WTC11 (cell line): ENCODE data around the gene CGB3. TPM values are rescaled to one million over a fixed set of nuclear protein-coding genes. Genes with fewer than 3 reads are reported as not detected.

Source experiments
- ATAC-seq: fragments of 200-7000 bp; cut with Tn5 transposase; 2 replicates; pipeline ENCODE4 v1.10.0; 2021; ENCODE audit warnings: mild to moderate bottlenecking, moderate library complexity
- CTCF ChIA-PET: fragments of 300-600 bp; sonication (Branson Sonifier 250); formaldehyde crosslinking; loops from one replicate; lab custom pipeline; 2021; ENCODE audit warnings: antibody characterized with exemption; lab: Charles Lee
- POLR2A ChIA-PET: fragments of 350-600 bp; sonication (Branson Sonifier 250); formaldehyde crosslinking; loops from one replicate; lab custom pipeline; 2021; ENCODE audit warnings: antibody characterized with exemption; lab: Charles Lee
- DNase-seq: peaks from one replicate; pipeline ENCODE4 v3.0.0; 2021; ENCODE audit warnings: low spot score
- H3K27ac Mint-ChIP-seq: 2 replicates; pipeline ENCODE4 v1.8.0; 2021; ENCODE audit warnings: mixed read lengths
- H3K27me3 Mint-ChIP-seq: 2 replicates; pipeline ENCODE4 v1.8.0; 2021; ENCODE audit warnings: low read depth, mild to moderate bottlenecking, moderate library complexity, mixed read lengths
- H3K36me3 Mint-ChIP-seq: 2 replicates; pipeline ENCODE4 v1.8.0; 2021; ENCODE audit warnings: mixed read lengths
- H3K4me1 Mint-ChIP-seq: 2 replicates; pipeline ENCODE4 v1.8.0; 2022; ENCODE audit warnings: mixed read lengths
- H3K4me3 Mint-ChIP-seq: 2 replicates; pipeline ENCODE4 v1.8.0; 2021; ENCODE audit warnings: mild to moderate bottlenecking, moderate library complexity, mixed read lengths
- H3K9me3 Mint-ChIP-seq: 2 replicates; pipeline ENCODE4 v1.8.0; 2021; ENCODE audit warnings: mixed read lengths
- ATF3 ChIP-seq: sonication (generic); formaldehyde crosslinking; conservative IDR thresholded peaks from 2 replicates; pipeline ENCODE4 v1.8.1; 2022; ENCODE audit warnings: mild to moderate bottlenecking, missing genetic modification reagents
- EMX1 ChIP-seq: fragments of 250-450 bp; sonication (Bioruptor Pico); IDR thresholded peaks from 2 replicates; pipeline ENCODE4 v1.8.0; 2021; ENCODE audit warnings: mild to moderate bottlenecking
- GRHL2 ChIP-seq: fragments of 250-450 bp; sonication (Bioruptor Pico); IDR thresholded peaks from 2 replicates; pipeline ENCODE4 v1.8.0; 2022; ENCODE audit warnings: mild to moderate bottlenecking, moderate library complexity; ENCODE audit not compliant: insufficient replicate concordance, severe bottlenecking
- NFE2L1 ChIP-seq: sonication (generic); formaldehyde crosslinking; IDR thresholded peaks from 2 replicates; pipeline ENCODE4 v1.8.1; 2023; ENCODE audit warnings: missing genetic modification reagents
- PRDM15 ChIP-seq: sonication (generic); formaldehyde crosslinking; IDR thresholded peaks from 2 replicates; pipeline ENCODE4 v1.8.0; 2022; ENCODE audit warnings: missing genetic modification reagents
- ZNF416 ChIP-seq: fragments of 250-450 bp; sonication (Bioruptor Pico); IDR thresholded peaks from 2 replicates; pipeline ENCODE4 v1.9.0; 2021; ENCODE audit warnings: mild to moderate bottlenecking, inconsistent platforms
- ZSCAN18 ChIP-seq: fragments of 250-450 bp; sonication (Bioruptor Pico); IDR thresholded peaks from 2 replicates; pipeline ENCODE4 v2.1.2; 2022; ENCODE audit warnings: mild to moderate bottlenecking, moderate library complexity
- total RNA-seq: library from RNA; stranded (reverse); gene quantifications from 3 replicates; pipeline ENCODE4 v1.2.3, GENCODE V29; 2021
- TF ChIP-seq, protein P1 (sequence below): sonication (generic); formaldehyde crosslinking; IDR thresholded peaks from 2 replicates; pipeline ENCODE4 v1.8.1; 2023; ENCODE audit warnings: mild to moderate bottlenecking, moderate library complexity, missing genetic modification reagents
- TF ChIP-seq, protein P2 (sequence below): sonication (generic); formaldehyde crosslinking; IDR thresholded peaks from 2 replicates; pipeline ENCODE4 v1.8.1; 2022; ENCODE audit warnings: low read depth, missing genetic modification reagents, borderline replicate concordance

The CGB3 gene
- total RNA-seq, 1 experiment from 2014 or later, result not detected

DNA sequence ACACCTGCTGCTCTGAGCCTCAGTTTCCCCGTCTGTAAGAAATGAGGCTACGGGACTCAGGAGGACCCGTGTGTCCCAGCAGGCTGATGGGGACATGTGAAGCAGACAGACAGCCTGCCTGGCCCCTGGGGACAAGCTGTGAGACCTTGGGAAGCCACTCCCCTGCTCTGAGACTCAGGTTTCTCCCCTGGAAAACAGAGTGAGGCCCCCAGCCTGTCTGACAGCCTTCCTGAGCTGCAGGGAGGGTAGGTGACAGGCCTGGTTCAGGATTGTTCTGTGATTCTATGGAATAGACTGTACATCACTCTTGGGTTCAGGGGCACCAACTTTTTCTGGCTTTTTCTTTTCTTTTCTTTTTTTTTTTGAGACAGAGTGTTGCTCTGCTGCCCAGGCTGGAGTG is 43.4 kb upstream of the CGB3 start (continued):
- TF ChIP-seq, protein P1, sequence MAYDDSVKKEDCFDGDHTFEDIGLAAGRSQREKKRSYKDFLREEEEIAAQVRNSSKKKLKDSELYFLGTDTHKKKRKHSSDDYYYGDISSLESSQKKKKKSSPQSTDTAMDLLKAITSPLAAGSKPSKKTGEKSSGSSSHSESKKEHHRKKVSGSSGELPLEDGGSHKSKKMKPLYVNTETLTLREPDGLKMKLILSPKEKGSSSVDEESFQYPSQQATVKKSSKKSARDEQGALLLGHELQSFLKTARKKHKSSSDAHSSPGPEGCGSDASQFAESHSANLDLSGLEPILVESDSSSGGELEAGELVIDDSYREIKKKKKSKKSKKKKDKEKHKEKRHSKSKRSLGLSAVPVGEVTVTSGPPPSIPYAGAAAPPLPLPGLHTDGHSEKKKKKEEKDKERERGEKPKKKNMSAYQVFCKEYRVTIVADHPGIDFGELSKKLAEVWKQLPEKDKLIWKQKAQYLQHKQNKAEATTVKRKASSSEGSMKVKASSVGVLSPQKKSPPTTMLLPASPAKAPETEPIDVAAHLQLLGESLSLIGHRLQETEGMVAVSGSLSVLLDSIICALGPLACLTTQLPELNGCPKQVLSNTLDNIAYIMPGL (CRISPR knock-in tag), result no peak
- no peak for TF ChIP-seq ATF3 (CRISPR knock-in tag)
- no peak for TF ChIP-seq NFE2L1 (CRISPR knock-in tag)
- TF ChIP-seq ZNF416 (CRISPR knock-in tag), result no peak
- no peak for TF ChIP-seq ZSCAN18 (CRISPR knock-in tag)
- TF ChIP-seq, protein P2, sequence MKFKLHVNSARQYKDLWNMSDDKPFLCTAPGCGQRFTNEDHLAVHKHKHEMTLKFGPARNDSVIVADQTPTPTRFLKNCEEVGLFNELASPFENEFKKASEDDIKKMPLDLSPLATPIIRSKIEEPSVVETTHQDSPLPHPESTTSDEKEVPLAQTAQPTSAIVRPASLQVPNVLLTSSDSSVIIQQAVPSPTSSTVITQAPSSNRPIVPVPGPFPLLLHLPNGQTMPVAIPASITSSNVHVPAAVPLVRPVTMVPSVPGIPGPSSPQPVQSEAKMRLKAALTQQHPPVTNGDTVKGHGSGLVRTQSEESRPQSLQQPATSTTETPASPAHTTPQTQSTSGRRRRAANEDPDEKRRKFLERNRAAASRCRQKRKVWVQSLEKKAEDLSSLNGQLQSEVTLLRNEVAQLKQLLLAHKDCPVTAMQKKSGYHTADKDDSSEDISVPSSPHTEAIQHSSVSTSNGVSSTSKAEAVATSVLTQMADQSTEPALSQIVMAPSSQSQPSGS (CRISPR knock-in tag), result no peak

DNA sequence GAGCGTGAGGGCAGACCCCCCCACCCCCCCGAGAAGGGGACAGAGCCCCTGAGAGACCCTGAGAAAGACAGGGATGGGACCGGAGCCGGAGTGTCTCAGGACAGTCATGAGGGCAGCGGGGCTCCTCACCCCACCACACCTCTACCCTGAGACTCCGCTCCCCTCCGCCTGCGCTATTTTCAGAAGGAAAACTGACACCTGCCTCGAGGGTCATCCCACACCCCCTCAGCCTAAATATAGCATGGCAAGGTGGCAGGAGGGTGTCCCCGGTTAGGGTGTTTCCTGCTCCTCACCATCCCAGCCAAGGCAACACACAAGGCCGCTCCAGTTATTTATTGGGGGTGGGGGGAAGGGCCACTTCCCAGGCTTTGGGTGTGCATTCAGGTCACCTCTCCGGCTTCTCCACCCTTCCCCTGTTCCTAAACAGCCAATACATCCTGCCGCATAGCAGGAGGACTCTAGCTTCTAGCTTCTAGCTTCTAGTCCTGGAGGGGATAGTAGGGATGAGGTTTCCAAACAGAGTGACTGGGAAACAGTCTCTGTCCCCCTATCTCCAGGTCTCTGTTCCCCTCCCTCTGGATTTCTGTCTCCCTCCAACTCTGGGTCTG is 41.9 kb upstream of the CGB3 start:
- Mint-ChIP-seq H3K4me1 (peaks cover 33% of the 10 kb centered on the region), H3K36me3 (no peaks in the 10 kb centered on the region; the same call in 1 of the 2 replicates), H3K9me3 (peaks cover 8% of the 10 kb centered on the region), H3K27ac (no peak overlapping the region), H3K27me3 (peaks cover 79% of the 10 kb centered on the region), H3K4me3 (peak overlapping the region; percentile 66)
- peak; percentile 4; the same call in 1 of the 2 replicates for ATAC-seq
- CTCF ChIA-PET, result interaction anchor here (0.9 to 4.6 kb wide), 9 partner anchors 8 to 127 kb away, joined by 3 to 26 read pairs (median 17); partner anchors contain the start of genes CGB7, GYS1, LIN7B and RUVBL2
- TF ChIP-seq ATF3 (CRISPR knock-in tag) (no peak), PRDM15 (CRISPR knock-in tag) (peak; percentile 66; the same call in 1 of the 2 replicates)
- POLR2A ChIA-PET, result interaction anchor here (1.1 kb wide), 1 partner anchor 144 kb away, joined by 3 read pairs; no protein-coding TSS in a partner anchor
- no peak for DNase-seq

DNA sequence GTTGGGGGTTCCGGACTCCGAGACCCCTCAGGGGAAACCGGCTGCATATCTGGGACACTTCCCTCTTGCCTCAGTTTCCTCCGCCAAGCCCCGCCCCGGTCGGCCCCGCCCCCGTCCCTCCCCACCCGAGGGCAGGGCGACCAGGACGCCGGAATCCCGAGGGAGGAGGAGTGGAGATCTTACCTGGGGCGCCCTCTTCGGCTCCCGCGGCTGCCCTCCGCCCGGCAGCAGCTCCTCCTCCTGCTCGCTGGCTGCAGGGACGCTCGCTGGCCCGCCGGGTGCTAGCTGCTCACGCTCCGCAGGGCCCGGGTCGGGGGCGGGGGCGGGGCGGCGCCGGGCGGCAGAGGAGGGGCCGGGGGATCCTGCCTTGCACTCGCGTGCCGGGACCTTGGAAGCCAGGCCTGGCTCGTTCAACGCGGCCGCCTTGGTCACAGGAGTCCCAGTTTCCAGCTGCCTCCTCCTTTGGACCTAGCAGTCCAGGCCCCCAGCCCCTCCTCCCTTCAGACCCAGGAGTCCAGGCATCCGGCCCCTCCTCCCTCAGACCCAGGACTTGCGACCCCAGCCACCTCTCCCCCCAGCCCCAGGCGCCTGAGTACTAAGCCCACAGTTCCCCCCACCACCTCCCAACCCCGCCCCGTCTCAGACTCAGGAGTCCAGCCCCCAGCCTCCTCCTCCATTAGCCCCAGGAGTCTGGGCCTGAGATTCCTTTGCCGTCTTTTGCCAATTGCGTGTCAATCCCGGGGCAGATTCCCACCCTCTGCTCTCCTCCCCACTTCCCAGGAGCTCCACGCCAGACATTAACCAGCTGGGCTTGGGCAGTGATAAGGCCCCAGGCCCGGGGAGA is 40.9 kb upstream of the CGB3 start, which contains the start of gene NTF4:
Gene NTF4 (minus strand): TSS at position 51 of the 844 bp plus-strand sequence. CDS start 2,821 bp downstream, outside the sequence.
- Mint-ChIP-seq H3K36me3 (no peaks in the 10 kb centered on the region; the same call in 1 of the 2 replicates), H3K27ac (no peak within 1 kb of the TSS), H3K9me3 (peaks cover 8% of the 10 kb centered on the region), H3K4me1 (peaks cover 33% of the 10 kb centered on the region), H3K4me3 (peak within 1 kb of the TSS; percentile 66), H3K27me3 (peaks cover 79% of the 10 kb centered on the region)
- ChIA-PET CTCF (interaction anchor here (0.8 to 4.6 kb wide), 12 partner anchors 8 to 134 kb away, joined by 3 to 26 read pairs (median 8); partner anchors contain the start of genes CGB7, GYS1, LIN7B and RUVBL2), POLR2A (interaction anchor here (1.1 to 1.3 kb wide), 2 partner anchors 84 to 145 kb away, joined by 3 to 4 read pairs; no protein-coding TSS in a partner anchor)
- peak; percentile 78 for DNase-seq
- TF ChIP-seq EMX1 (no peak), GRHL2 (CRISPR knock-in tag) (no peak), PRDM15 (CRISPR knock-in tag) (peak; percentile 33; the same call in 1 of the 2 replicates)
- peak; percentile 73 for ATAC-seq
